Neural progenitor cell (in vitro differentiated cells): ENCODE data around the gene MORC4.

Experiments used
- CTCF ChIP-seq: fragments of 200-600 bp; sonication (generic); IDR thresholded peaks from 2 replicates; pipeline ENCODE4 v1.5.1; 2017; ENCODE audit warnings: antibody characterized with exemption, mild to moderate bottlenecking
- EZH2phosphoT487 ChIP-seq: fragments of 200-600 bp; sonication (generic); IDR thresholded peaks from 2 replicates; pipeline ENCODE4 v1.6.1; 2017; ENCODE audit warnings: antibody characterized with exemption

GRCh38 chrX:106899841-106900240, 100.2 kb downstream of the MORC4 start:
- TF ChIP-seq CTCF: no peak
- no peak for TF ChIP-seq EZH2phosphoT487
